Natural killer cell treated with Interleukin-12 subunit alpha and Interleukin-12 subunit beta and Interleukin-15 and Interleukin-18, amount 100 ng/mL, for 72 hours (primary cell): ENCODE results near the gene PHLDA1. TPM values are rescaled to one million over a fixed set of nuclear protein-coding genes. Genes with fewer than 3 reads are reported as not detected.

ENCODE experiments used
- ATAC-seq, 2 donors: fragments of 150-1000 bp; cut with Tn5 transposase in 1 of 2; sonication (Bioruptor Pico), chemical (Tn5 transposase) in 1 of 2; 2 replicates each; pipeline ENCODE4 v1.10.0; 2021
- DNase-seq: peaks from one replicate; pipeline ENCODE4 v3.0.0; 2022; ENCODE audit warnings: low spot score
- H3K27ac Mint-ChIP-seq, 2 donors: 1 replicate in 1 of 2; 2 replicates in 1 of 2; pipeline ENCODE4 v1.8.0; 2022; ENCODE audit warnings: mixed read lengths in 2 of 2, mild to moderate bottlenecking in 1 of 2, moderate library complexity in 1 of 2
- H3K27me3 Mint-ChIP-seq, 2 donors: 1 replicate in 1 of 2; 2 replicates in 1 of 2; pipeline ENCODE4 v1.8.0; 2022; ENCODE audit warnings: mixed read lengths in 2 of 2
- H3K36me3 Mint-ChIP-seq: one replicate; pipeline ENCODE4 v1.8.0; 2022; ENCODE audit warnings: mixed read lengths
- H3K4me1 Mint-ChIP-seq, 2 donors: 1 replicate in 1 of 2; 2 replicates in 1 of 2; pipeline ENCODE4 v1.8.0; 2022; ENCODE audit warnings: low read depth in 2 of 2, mixed read lengths in 2 of 2, mild to moderate bottlenecking in 1 of 2
- H3K4me3 Mint-ChIP-seq: one replicate; pipeline ENCODE4 v1.8.0; 2022; ENCODE audit warnings: mixed read lengths
- H3K9me3 Mint-ChIP-seq: 2 replicates; pipeline ENCODE4 v1.8.0; 2022; ENCODE audit warnings: mixed read lengths
- total RNA-seq, 2 donors: library from RNA; stranded (reverse); gene quantifications; one replicate each; pipeline ENCODE4 v1.2.3, GENCODE V29; 2022

PHLDA1 gene
- total RNA-seq, 2 donors from 2014 or later: 62.0 to 153 TPM

DNA sequence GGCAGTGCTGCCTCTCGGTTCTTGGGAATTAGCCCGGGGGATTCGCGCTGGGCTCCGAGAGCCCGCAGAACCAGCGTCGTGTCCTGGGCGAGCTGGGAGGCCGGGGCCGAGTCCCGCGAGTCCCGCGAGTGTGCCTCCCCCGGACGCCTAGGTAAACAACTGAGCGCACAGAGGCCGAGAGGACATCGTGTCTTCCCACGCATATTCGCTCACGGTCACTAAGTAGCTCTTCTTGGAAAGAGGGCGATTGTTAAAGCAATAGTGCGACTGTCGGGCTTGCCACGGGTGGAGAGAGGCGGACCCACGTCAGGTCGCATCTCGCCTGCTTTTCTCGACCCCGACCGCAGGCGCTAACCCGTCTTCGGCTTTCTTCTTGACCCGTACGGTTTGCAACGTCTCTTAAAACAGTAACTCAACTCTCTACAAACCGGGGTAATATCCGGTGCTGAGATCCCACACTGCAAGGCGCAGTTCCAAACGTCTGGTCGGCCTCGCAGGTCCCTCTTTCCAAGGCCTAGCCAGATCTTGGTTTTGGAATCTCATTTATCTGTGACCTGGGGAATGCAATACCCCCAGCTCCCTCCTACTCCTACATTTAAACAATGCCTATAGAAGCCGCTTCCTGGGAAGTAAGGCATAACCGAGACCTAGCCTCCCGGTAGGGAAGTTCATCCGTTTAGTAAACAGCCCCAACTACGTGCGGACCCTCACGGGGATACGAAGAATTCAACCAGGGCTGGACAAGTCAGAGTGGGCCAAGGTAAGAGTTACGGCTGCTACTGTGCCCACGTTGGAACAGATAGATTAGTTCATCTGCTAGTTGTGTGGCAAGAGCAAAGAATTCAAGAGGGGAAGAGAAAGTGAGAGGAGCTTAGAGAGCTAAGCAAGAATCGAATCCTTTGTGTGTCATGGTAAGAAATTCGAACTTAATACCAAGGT is 736 bp upstream of the PHLDA1 start:
- Mint-ChIP-seq H3K27me3 (no peaks in the 10 kb centered on the region), H3K27ac (peak overlapping the region; percentile 99 to 100), H3K4me3 (peak overlapping the region; percentile 96), H3K4me1 (peaks cover 39 to 64% of the 10 kb centered on the region in 2 donors), H3K36me3 (peaks cover 20% of the 10 kb centered on the region), H3K9me3 (no peaks in the 10 kb centered on the region)
- DNase-seq (peak; percentile 95), ATAC-seq (peak; percentile 63 to 70)

DNA sequence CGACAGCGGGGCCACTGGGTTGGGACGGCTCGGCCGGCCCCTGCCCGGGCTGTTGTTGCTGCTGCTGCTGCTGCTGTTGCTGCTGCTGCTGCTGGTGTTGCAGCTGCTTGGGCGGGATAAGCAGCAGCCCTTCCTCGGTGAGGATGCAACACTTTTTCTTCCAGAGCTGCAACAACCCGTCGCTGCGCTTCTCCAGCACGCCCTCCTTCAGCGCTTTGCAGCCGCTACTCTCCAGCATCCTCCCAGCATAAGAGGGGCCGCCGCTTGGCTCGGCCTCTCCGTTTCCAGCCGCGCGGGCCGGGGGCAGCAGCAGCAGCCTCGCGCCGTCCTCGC is 529 bp downstream of the PHLDA1 start:
- Mint-ChIP-seq H3K36me3 (peaks cover 20% of the 10 kb centered on the region), H3K27ac (peak overlapping the region; percentile 99 to 100), H3K9me3 (no peaks in the 10 kb centered on the region), H3K4me1 (peaks cover 35 to 65% of the 10 kb centered on the region in 2 donors), H3K4me3 (peak overlapping the region; percentile 96), H3K27me3 (no peaks in the 10 kb centered on the region)
- DNase-seq: no peak
- no peak for ATAC-seq

DNA sequence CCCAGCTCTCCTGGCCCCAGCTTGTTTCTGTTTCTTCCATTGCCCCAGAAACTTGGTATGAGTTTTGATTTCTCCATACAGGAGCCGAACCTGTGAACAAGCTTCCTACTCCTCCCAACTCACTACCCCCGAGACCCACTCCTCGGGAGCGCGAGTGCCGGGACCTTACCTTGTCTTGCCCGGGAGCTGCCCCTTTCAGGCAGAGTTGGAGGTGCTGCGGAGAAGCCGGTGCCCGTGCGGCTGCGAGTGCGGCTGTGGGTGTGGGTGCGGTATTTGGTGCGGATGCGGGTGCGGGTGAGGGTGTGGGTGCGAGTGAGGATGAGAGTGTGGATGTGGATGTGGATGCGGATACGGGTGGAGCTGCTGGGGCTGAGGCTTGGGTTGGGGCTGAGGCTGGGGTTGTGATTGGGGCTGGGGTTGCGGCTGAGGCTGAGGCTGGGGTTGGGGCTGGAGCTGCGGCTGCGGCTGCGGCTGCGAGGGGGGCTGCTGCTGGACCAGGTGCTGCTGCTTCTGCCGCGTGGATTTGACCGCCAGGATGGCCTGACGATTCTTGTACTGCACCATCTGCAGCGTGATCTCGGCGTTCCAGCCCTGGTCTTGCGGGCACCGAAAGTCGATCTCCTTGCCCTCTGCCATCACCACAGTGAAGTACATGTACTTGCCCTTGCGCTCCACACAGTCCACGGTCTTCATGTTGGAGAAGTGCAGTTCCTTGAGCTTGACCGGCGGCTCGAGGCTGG is 1.1 kb downstream of the PHLDA1 start:
- peak; percentile 80 for DNase-seq
- Mint-ChIP-seq H3K36me3 (peaks cover 20% of the 10 kb centered on the region), H3K4me3 (peak overlapping the region; percentile 96), H3K4me1 (peaks cover 36 to 65% of the 10 kb centered on the region in 2 donors), H3K27ac (peak overlapping the region; percentile 99 to 100), H3K9me3 (no peaks in the 10 kb centered on the region), H3K27me3 (no peaks in the 10 kb centered on the region)
- peak; percentile 11 to 24 for ATAC-seq

DNA sequence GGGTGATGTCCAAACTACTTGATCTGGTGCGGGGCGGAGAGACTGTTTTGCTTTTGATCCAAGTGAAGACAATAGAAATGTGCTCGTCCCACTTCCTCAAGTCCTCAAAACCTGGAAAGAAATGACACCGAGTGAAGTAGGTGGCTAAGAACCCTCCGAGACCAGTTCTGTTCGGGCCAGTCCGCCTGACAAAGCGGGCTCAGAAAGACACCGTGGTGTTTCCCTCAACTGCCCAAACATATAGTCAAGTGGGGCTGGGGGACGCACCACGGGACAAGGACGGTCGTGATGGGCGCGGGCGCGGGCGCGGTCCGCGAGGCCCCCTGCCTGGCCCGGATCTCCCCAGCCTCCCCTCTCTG is 1.6 kb downstream of the PHLDA1 start:
- Mint-ChIP-seq H3K36me3 (peaks cover 20% of the 10 kb centered on the region), H3K9me3 (no peaks in the 10 kb centered on the region), H3K27me3 (no peaks in the 10 kb centered on the region), H3K4me3 (peak overlapping the region; percentile 96), H3K4me1 (peaks cover 35 to 65% of the 10 kb centered on the region in 2 donors), H3K27ac (peak overlapping the region; percentile 99 to 100)
- ATAC-seq (no peak), DNase-seq (no peak)

DNA sequence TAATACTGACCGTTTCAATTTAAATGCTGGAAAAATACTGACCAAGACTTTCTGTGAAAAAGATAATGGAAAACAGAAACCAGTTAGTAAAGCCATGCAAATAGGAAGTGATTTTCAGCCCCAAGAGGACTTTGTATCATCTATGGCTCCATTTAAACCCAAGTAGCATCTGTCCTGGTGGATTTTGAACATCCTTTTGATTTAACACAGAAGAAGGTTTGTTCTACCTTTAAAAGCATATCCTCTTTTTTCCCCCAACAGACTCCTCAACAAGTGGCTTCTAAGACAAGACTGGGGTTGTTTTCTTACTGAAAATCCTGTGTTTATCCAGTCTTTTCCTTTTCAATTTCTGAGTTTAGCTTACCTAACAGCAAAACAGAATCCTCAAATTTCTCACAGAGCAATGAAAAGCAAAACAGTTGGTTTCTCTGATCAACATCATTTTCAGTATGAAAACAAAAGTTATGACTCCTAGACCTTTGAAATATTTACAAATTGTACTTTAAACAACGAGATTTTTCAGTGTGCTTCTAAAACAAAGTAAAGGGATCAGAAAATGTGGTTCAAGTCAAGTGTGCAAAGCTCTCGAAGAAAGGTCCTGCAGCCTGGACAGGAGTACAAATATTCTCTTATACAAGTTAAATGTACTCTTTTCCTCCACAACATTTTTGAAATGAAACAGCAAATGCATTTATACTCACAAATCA is 2.9 kb downstream of the PHLDA1 start:
- Mint-ChIP-seq H3K4me3 (peak overlapping the region; percentile 96), H3K9me3 (no peaks in the 10 kb centered on the region), H3K27me3 (no peaks in the 10 kb centered on the region), H3K36me3 (peaks cover 20% of the 10 kb centered on the region), H3K27ac (peak overlapping the region; percentile 99 to 100), H3K4me1 (peaks cover 30 to 64% of the 10 kb centered on the region in 2 donors)
- ATAC-seq (no peak), DNase-seq (no peak)

DNA sequence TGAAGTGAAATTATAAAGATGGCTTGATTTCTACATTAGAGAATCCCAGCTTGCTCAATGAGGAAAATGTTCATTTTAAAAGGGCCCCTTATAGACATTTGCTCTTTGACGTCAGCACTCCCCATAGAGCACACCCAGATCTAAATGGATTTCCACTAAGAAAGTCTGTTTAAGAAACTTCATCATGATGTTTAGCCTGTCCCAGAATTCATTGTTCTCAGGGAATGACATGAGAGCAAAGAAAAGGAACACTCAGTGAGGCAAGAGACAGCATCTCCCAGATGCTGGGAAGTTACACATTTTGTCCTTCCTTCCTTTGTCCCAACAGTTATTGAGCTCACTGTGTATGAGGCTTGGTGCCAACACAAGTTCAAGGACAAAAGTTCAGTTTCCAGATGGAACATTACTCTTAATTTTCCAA is 4.9 kb downstream of the PHLDA1 start:
- DNase-seq (no peak), ATAC-seq (no peak)
- peak overlapping the region; percentile 62 for H3K4me3 Mint-ChIP-seq
- peak overlapping the region; percentile 65 to 87 for H3K27ac Mint-ChIP-seq
- H3K27me3 Mint-ChIP-seq: no peaks in the 10 kb centered on the region
- peaks cover 20% of the 10 kb centered on the region for H3K36me3 Mint-ChIP-seq
- peaks cover 30 to 58% of the 10 kb centered on the region in 2 donors for H3K4me1 Mint-ChIP-seq
- no peaks in the 10 kb centered on the region for H3K9me3 Mint-ChIP-seq

DNA sequence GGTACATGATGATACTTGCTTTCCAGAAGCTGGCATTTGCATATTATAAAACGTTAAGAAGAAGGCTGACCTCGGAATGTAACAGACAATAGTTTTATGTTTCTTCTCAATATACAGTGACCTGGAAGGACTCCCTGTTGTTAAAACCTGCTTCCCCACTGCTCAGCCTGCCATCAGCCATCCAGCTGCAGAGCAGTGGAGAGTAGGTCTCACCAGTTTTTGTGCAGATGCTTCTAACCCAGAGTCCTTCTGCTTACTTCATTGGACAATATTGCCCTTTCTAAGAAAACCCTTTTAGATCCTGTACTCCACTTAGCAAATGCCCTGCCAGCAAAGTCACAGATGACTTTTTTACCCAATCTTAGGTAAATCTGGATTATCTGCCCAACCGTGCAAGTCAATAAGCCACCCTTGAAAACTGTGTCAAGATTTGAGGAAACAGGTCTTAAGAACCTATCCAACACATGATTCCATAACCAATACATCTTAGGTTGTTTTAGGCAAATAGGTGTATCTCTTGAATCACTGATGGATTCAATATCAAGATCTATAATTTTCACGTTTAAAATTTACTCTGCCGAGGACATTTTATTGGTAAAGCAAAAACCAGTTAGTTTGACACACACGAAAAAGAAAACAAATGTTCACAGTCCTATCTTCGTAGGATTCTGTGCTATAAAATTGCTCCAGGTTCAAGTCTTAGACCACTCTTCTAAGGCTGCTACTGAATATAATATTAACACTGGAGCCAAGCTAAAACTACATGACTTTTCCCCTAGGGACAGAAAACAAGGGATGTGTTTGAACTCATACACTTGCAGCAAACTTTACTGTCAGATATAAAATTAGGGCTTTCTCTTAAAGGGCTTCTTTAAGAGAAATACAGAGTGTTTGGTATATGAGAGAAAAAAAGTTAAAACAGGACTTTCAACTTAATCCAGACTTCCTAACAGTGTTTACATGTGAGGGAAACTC is 5.7 kb downstream of the PHLDA1 start:
- Mint-ChIP-seq H3K27ac (peak overlapping the region; percentile 65 to 87), H3K4me3 (peak overlapping the region; percentile 62), H3K27me3 (no peaks in the 10 kb centered on the region), H3K36me3 (peaks cover 20% of the 10 kb centered on the region), H3K4me1 (peaks cover 37 to 63% of the 10 kb centered on the region in 2 donors), H3K9me3 (no peaks in the 10 kb centered on the region)
- DNase-seq (no peak), ATAC-seq (no peak)

DNA sequence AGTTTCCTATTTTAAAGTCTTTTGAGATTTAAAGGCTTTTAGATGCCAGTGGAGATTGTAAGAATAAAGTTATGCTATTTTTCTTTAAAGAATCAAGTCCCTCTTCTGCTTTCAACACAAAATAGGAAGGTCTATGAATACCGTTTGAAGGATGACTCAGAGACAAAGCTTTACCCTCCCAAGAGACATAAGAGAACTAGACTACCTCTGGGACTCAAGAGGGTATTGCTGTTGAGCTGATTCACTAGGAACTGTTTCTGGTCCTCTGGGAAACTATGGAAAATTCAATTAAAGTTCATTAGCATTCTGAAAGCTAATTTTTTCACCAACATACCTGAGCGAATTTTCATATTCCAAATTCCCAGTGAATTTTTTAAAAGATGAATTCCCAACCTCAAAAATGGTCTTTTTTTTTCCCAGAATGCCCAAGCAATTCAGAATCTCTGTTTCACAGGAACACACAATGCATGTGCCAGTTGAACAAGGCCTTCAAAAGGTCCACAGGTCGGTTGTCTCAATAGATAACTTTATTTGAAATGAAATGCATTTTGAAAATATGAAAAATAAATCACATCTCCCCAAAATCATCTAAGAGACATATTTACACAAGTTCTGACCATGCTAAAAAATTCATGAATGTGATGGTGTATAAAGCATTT is 6.5 kb downstream of the PHLDA1 start:
- Mint-ChIP-seq H3K9me3 (no peaks in the 10 kb centered on the region), H3K4me3 (no peak overlapping the region), H3K36me3 (peaks cover 14% of the 10 kb centered on the region), H3K27ac (peak overlapping the region; percentile 65 to 87), H3K4me1 (peaks cover 38 to 63% of the 10 kb centered on the region in 2 donors), H3K27me3 (no peaks in the 10 kb centered on the region)
- DNase-seq: no peak
- ATAC-seq: no peak

DNA sequence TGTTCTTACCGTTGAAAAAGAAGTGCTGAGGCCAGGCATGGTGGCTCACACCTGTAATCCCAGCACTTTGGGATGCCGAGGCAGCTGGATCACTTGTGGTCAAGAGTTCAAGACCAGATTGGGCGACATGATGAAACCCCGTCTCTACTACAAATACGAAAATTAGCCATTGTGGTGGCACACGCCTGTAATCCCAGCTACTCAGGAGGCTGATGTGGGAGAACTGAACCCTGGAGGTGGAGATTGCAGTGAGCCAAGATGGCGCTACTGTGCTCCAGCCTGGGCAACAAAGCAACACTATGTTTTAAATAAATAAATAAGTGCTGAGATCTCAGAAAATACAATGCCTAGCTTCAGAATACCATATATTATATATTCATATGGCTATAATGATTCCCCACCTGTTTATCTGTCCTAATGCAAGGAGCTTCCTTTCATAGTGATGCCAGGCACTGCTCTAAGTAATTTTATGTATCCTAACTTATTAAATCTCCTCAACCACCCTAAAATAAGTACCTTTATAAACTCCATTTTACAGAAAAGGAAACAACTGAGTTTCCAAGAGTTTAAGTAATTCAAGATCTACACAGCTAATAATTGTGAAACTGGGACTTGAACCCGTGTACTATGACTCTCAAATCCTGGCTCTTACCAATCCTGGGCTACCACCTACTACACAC is 7.3 kb downstream of the PHLDA1 start:
- Mint-ChIP-seq H3K4me3 (no peak overlapping the region), H3K27me3 (no peaks in the 10 kb centered on the region), H3K9me3 (no peaks in the 10 kb centered on the region), H3K4me1 (peaks cover 44 to 65% of the 10 kb centered on the region in 2 donors), H3K27ac (peak overlapping the region; percentile 65 to 87), H3K36me3 (peaks cover 8% of the 10 kb centered on the region)
- ATAC-seq (no peak), DNase-seq (no peak)

DNA sequence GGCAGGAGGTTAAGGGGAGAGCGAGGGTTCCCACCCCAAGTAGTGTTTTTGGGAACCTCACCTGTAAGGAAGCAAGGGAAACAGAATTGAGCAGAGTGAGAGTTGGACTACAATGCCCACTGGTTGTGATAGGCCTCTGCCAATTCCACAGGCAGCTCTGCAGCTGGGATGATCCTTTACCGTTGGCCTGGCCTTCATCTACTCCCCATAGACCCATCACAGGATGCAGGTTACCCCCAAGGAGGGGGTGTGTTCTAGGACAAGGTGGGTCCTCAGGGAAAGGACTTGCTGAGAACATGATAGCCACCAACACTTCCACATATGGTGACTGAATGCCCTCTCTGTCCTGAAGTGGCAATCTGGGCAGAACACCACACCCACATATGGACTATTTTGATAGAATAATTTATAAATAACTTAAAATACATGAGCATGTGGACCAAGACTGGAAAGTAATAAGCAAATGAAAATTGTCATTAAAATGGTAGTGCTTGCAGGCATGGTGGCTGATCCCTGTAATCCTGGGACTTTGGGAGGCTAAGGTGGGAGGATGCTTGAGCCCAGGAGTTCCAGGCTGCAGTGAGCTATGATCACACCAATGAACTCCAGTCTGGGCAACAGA is 8.4 kb downstream of the PHLDA1 start:
- no peaks in the 10 kb centered on the region for H3K36me3 Mint-ChIP-seq
- ATAC-seq: no peak
- H3K27ac Mint-ChIP-seq: peak overlapping the region; percentile 75 to 100
- DNase-seq: no peak
- H3K9me3 Mint-ChIP-seq: no peaks in the 10 kb centered on the region
- no peaks in the 10 kb centered on the region for H3K27me3 Mint-ChIP-seq
- H3K4me3 Mint-ChIP-seq: no peak overlapping the region
- H3K4me1 Mint-ChIP-seq: peaks cover 52 to 65% of the 10 kb centered on the region in 2 donors

DNA sequence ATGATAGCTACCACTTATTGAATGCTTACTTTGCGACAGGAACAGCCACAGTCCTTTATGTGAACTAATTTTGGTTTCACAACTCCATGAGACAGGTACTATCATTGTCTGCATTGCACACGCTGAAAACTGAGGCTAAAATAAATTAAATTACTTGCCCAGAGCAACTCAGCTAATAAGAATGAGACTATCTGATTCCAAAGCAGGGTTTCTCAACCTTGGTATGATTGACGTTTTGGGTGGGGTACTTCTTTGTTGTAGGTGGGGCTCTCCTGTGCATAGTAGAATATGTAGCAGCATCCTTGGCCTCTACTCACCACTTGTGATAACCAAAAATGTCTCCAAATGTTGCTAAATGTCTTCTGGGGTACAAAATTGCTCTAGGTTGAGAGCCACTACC is 9.1 kb downstream of the PHLDA1 start:
- H3K9me3 Mint-ChIP-seq: no peaks in the 10 kb centered on the region
- no peaks in the 10 kb centered on the region for H3K27me3 Mint-ChIP-seq
- H3K27ac Mint-ChIP-seq: peak overlapping the region; percentile 75 to 100
- peaks cover 53 to 67% of the 10 kb centered on the region in 2 donors for H3K4me1 Mint-ChIP-seq
- ATAC-seq (no peak), DNase-seq (no peak)
- no peaks in the 10 kb centered on the region for H3K36me3 Mint-ChIP-seq
- H3K4me3 Mint-ChIP-seq: peak overlapping the region; percentile 48
